CD4-positive, alpha-beta memory T cell (primary cell): ENCODE measurements around the gene SSH2. TPM values are rescaled to one million over a fixed set of nuclear protein-coding genes. Genes with fewer than 3 reads are reported as not detected.
A peak's percentile ranks its signal among the peaks of the same experiment; 100 is the strongest.

ENCODE experiments used
- CTCF ChIA-PET: fragments of 350-600 bp; sonication (Branson Sonifier 250); formaldehyde crosslinking; loops from one replicate; lab custom pipeline; 2021; ENCODE audit warnings: inconsistent platforms; ENCODE audit not compliant: partially characterized antibody; lab: Charles Lee
- POLR2A ChIA-PET: fragments of 350-600 bp; sonication (Branson Sonifier 250); formaldehyde crosslinking; loops from one replicate; lab custom pipeline; 2021; ENCODE audit not compliant: partially characterized antibody; lab: Charles Lee
- DNase-seq, 5 donors: peaks; one replicate each; pipeline versions ENCODE4 v3.0.0 to v3.0.0-alpha.2; 2020 to 2022; ENCODE audit warnings: mixed read lengths in 1 of 5
- H3K27ac ChIP-seq: one replicate; pipeline ENCODE4 v1.7.0; 2013; ENCODE audit warnings: low read depth, low read length
- H3K27me3 ChIP-seq: 2 replicates; pipeline ENCODE4 v1.7.0; 2013; ENCODE audit warnings: mild to moderate bottlenecking, low read length, moderate library complexity; ENCODE audit not compliant: insufficient read depth
- H3K36me3 ChIP-seq: 2 replicates; pipeline ENCODE4 v1.7.0; 2013; ENCODE audit warnings: mild to moderate bottlenecking, low read length, moderate library complexity; ENCODE audit not compliant: insufficient read depth
- H3K4me1 ChIP-seq: 2 replicates; pipeline ENCODE4 v1.7.0; 2013; ENCODE audit warnings: mild to moderate bottlenecking, low read length, moderate library complexity; ENCODE audit not compliant: insufficient read depth
- H3K4me3 ChIP-seq, 2 donors: one replicate each; pipeline ENCODE4 v1.7.0; 2013; ENCODE audit warnings: low read length in 2 of 2, mild to moderate bottlenecking in 1 of 2
- H3K9me3 ChIP-seq, 2 donors: one replicate each; pipeline ENCODE4 v1.7.0; 2013; ENCODE audit warnings: low read length in 2 of 2, control low read depth in 1 of 2; ENCODE audit not compliant: control insufficient read depth in 1 of 2
- H3K27ac Mint-ChIP-seq, 7 donors: one replicate each; pipeline ENCODE4 v1.8.0; 2020 to 2021; ENCODE audit warnings: mixed read lengths in 7 of 7, mild to moderate bottlenecking in 6 of 7, inconsistent platforms in 3 of 7, moderate library complexity in 3 of 7
- H3K27me3 Mint-ChIP-seq, 2 donors: one replicate each; pipeline ENCODE4 v1.8.0; 2020 to 2021; ENCODE audit warnings: mixed read lengths in 2 of 2
- H3K36me3 Mint-ChIP-seq, 2 donors: one replicate each; pipeline ENCODE4 v1.8.0; 2020 to 2021; ENCODE audit warnings: mixed read lengths in 2 of 2, inconsistent platforms in 1 of 2, mild to moderate bottlenecking in 1 of 2
- H3K4me1 Mint-ChIP-seq, 4 donors: one replicate each; pipeline ENCODE4 v1.8.0; 2020 to 2021; ENCODE audit warnings: mixed read lengths in 4 of 4, mild to moderate bottlenecking in 1 of 4
- H3K4me3 Mint-ChIP-seq, 8 donors: one replicate each; pipeline ENCODE4 v1.8.0; 2020 to 2021; ENCODE audit warnings: mixed read lengths in 8 of 8, mild to moderate bottlenecking in 7 of 8, moderate library complexity in 6 of 8, inconsistent platforms in 3 of 8
- H3K9me3 Mint-ChIP-seq, 8 donors: one replicate each; pipeline ENCODE4 v1.8.0; 2020 to 2021; ENCODE audit warnings: mixed read lengths in 8 of 8, mild to moderate bottlenecking in 5 of 8, inconsistent platforms in 3 of 8, moderate library complexity in 1 of 8
- intact Hi-C: fragments of 100-400 bp; cut with micrococcal nuclease; formaldehyde crosslinking; loops from one replicate; pipeline ENCODE4 v1.15.1; 2023
- polyA plus RNA-seq, 2 donors: library from polyadenylated mRNA; unstranded; fragments of 300-500 nt; fragmentation: Illumina TruSeq; gene quantifications; one replicate each; pipeline ENCODE4 v1.2.3, GENCODE V29; 2021
- total RNA-seq, 2 experiments: library from RNA; stranded (reverse); gene quantifications; one replicate each; pipeline ENCODE4 v1.2.3, GENCODE V29; 2021

The SSH2 gene
- total and polyA plus RNA-seq, 4 experiments from 2014 or later: 13.5 to 70.4 (median 54.2) TPM

DNA sequence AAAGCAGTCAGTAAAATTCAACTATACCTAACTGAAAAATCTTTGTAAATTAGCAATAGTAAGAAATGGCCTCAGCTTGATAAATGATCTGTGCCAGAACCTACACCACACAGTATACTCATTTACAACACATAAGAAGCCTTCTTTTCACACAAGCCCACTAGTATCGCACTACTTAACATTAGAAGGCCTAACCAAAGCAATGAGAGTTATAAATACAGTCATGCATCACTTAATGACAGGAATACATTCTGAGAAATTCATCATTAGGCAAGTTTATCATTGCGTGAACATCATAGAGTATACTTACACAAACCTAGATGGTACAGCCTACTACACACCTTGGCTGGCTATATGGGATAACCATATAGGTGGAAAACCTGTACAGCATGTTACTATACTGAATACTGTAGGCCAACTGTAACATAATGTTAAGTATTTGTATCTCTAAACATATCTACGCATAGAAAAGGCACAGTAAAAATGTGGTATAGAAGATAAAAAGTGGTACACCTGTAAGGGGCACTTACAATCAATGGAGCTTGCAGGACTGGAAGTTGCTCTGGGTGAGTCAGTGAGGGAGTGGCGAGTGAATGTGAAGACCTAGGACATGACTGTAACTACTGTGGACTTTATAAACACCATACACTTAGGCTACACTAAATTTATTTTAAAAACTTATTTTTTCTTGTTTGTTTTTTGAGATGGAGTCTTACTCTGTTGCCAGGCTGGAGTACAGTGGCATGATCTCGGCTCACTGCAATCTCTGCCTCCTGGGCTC lies 180.8 kb downstream of the SSH2 start:
- Histone ChIP-seq H3K4me3 (no peak overlapping the region), H3K27me3 (no peaks in the 10 kb centered on the region), H3K9me3 (no peaks in the 10 kb centered on the region), H3K27ac (no peak overlapping the region), H3K4me1 (peaks cover 40% of the 10 kb centered on the region), H3K36me3 (peaks cover 8% of the 10 kb centered on the region)
- ChIA-PET CTCF (no interaction called here), POLR2A (interaction anchor here (0.8 to 3.3 kb wide), 3 partner anchors 11 to 26 kb away, joined by 5 to 24 read pairs (median 10); no protein-coding TSS in a partner anchor)
- H3K27ac Mint-ChIP-seq: peak overlapping the region in 2 of 7 donors; percentile 23 to 80
- no peak for DNase-seq
- no peaks in the 10 kb centered on the region for H3K27me3 Mint-ChIP-seq
- H3K36me3 Mint-ChIP-seq: peaks cover 7 to 49% of the 10 kb centered on the region in 2 donors
- peaks cover 41 to 79% (median 58%) of the 10 kb centered on the region in 4 donors for H3K4me1 Mint-ChIP-seq
- no peaks in the 10 kb centered on the region for H3K9me3 Mint-ChIP-seq
- intact Hi-C loops: no loop called here
- H3K4me3 Mint-ChIP-seq: peak overlapping the region in 2 of 8 donors; percentile 13 to 34

DNA sequence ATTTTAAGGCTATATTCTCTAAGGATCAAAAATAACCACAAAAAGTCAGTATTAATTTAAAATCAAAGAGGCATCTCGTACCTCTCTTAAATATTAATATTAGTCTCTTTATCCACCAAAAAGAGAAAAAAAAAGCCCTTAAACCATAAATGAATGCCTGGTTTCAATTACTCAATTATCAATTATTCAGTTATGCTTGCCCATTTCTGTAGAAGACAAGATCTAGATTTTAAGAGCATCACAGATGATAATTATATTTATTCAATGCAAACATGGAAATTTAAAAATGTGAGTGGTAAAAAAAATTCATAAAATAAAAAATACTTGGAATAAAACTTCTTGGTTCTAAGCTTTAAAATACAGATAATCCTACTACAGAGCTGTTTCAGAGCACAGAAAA lies 181.6 kb downstream of the SSH2 start:
- Mint-ChIP-seq H3K36me3 (peaks cover 7 to 44% of the 10 kb centered on the region in 2 donors), H3K4me3 (peak overlapping the region in 1 of 8 donors; percentile 18), H3K27me3 (no peaks in the 10 kb centered on the region), H3K4me1 (peaks cover 38 to 80% (median 59%) of the 10 kb centered on the region in 4 donors), H3K9me3 (no peaks in the 10 kb centered on the region), H3K27ac (peak overlapping the region in 2 of 7 donors; percentile 4 to 22)
- H3K27me3 ChIP-seq: no peaks in the 10 kb centered on the region
- CTCF ChIA-PET: no interaction called here
- peaks cover 40% of the 10 kb centered on the region for H3K4me1 ChIP-seq
- intact Hi-C loops: no loop called here
- H3K36me3 ChIP-seq: peaks cover 8% of the 10 kb centered on the region
- no peaks in the 10 kb centered on the region for H3K9me3 ChIP-seq
- no peak for DNase-seq
- no peak overlapping the region for H3K4me3 ChIP-seq
- H3K27ac ChIP-seq: no peak overlapping the region
- POLR2A ChIA-PET: interaction anchor here (1.5 to 3.3 kb wide), 2 partner anchors 12 to 25 kb away, joined by 5 to 24 read pairs; no protein-coding TSS in a partner anchor

DNA sequence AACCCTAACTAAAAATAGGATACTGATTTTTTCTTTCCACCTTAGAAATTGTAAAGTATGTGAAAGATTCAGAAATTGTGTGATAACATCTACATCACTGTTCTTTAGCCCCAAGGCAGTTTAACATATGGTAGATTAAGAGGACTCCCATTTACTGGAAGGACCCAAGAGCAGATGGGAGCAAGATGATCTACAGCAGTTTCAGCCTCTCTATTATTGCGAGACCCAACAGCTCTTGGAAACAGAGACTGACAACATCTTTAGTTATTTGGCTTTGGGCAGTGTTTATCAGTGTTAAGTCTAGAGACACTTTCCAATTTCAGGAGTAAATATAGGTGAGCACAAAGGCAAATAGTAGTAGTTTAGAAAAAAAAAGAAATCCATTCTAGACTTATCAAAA lies 182.4 kb downstream of the SSH2 start:
- intact Hi-C loops: no loop called here
- DNase-seq: no peak
- H3K27ac ChIP-seq: no peak overlapping the region
- peak overlapping the region in 2 of 8 donors; percentile 8 to 29 for H3K4me3 Mint-ChIP-seq
- peaks cover 7 to 40% of the 10 kb centered on the region in 2 donors for H3K36me3 Mint-ChIP-seq
- peak overlapping the region in 5 of 7 donors; percentile 6 to 81 (median 57) for H3K27ac Mint-ChIP-seq
- no peaks in the 10 kb centered on the region for H3K9me3 Mint-ChIP-seq
- no peaks in the 10 kb centered on the region for H3K27me3 Mint-ChIP-seq
- H3K4me3 ChIP-seq: no peak overlapping the region
- ChIA-PET CTCF (interaction anchor here (0.9 kb wide), 2 partner anchors 13 to 32 kb away, joined by 3 to 4 read pairs; no protein-coding TSS in a partner anchor), POLR2A (interaction anchor here (0.8 to 3.3 kb wide), 3 partner anchors 13 to 24 kb away, joined by 3 to 24 read pairs (median 5); no protein-coding TSS in a partner anchor)
- H3K4me1 ChIP-seq: peaks cover 40% of the 10 kb centered on the region
- H3K36me3 ChIP-seq: peaks cover 2% of the 10 kb centered on the region
- peaks cover 41 to 83% (median 60%) of the 10 kb centered on the region in 4 donors for H3K4me1 Mint-ChIP-seq
- no peaks in the 10 kb centered on the region for H3K9me3 ChIP-seq
- no peaks in the 10 kb centered on the region for H3K27me3 ChIP-seq

DNA sequence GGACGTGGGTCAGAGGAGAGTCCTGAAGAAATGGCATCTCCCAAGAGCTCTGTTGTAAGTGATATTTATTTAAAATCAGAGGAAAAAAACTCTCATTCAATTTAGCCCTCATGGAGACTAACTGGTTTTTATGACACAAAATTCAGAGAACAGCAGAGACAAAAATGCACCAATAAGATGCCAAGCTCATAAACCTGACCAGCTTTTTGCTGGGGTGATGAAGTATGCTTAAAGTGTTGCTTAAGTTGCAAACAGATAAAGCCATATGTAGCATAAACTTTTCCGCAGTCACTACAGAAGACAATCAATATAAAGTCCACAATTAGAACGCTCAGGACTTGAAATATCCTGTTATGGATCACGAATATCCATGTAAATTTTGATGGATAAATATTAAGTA lies 183.4 kb downstream of the SSH2 start:
- Histone ChIP-seq H3K4me3 (no peak overlapping the region), H3K4me1 (peaks cover 37% of the 10 kb centered on the region), H3K27ac (no peak overlapping the region), H3K27me3 (no peaks in the 10 kb centered on the region), H3K36me3 (no peaks in the 10 kb centered on the region), H3K9me3 (no peaks in the 10 kb centered on the region)
- intact Hi-C loops: no loop called here
- no peaks in the 10 kb centered on the region for H3K27me3 Mint-ChIP-seq
- no peaks in the 10 kb centered on the region for H3K9me3 Mint-ChIP-seq
- H3K4me1 Mint-ChIP-seq: peaks cover 42 to 84% (median 62%) of the 10 kb centered on the region in 4 donors
- peaks cover 7 to 39% of the 10 kb centered on the region in 2 donors for H3K36me3 Mint-ChIP-seq
- no peak for DNase-seq
- ChIA-PET CTCF (interaction anchor here (0.7 to 0.9 kb wide), 2 partner anchors 24 to 81 kb away, joined by 3 to 4 read pairs; no protein-coding TSS in a partner anchor), POLR2A (interaction anchor here (0.6 to 3.3 kb wide), 2 partner anchors 14 to 253 kb away, joined by 3 to 24 read pairs; no protein-coding TSS in a partner anchor)
- no peak overlapping the region for H3K27ac Mint-ChIP-seq
- no peak overlapping the region for H3K4me3 Mint-ChIP-seq

DNA sequence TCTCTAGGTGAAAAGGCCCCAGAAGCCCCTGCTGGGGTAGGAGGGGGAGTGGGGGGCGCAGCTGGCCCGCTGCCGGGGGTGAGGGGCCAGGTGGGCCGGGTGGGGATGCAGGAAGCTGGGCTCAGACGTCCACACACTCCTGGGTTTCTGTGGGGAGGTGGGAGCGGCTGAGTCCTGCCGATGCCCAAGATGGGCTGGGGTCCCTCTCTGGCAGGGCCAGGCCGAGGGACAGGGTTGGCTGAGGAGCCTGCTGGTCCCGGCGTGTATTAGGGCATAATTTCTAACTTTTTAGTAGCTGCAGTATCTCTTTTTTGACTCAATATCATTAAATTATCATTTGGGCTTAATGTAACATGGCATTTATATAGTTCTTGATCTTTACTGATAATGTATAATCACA lies 185.9 kb downstream of the SSH2 start:
- no peak overlapping the region for H3K4me3 ChIP-seq
- Mint-ChIP-seq H3K36me3 (peaks cover 0 to 32% of the 10 kb centered on the region in 2 donors), H3K27ac (peak overlapping the region in 3 of 7 donors; percentile 22 to 75 (median 51)), H3K4me1 (peaks cover 50 to 91% (median 70%) of the 10 kb centered on the region in 4 donors), H3K27me3 (no peaks in the 10 kb centered on the region), H3K4me3 (no peak overlapping the region), H3K9me3 (no peaks in the 10 kb centered on the region)
- no peak for DNase-seq
- ChIA-PET POLR2A (interaction anchor here (1.2 kb wide), 3 partner anchors 12 to 38 kb away, joined by 3 to 4 read pairs (median 4); no protein-coding TSS in a partner anchor), CTCF (interaction anchor here (0.7 kb wide), 1 partner anchor 45 kb away, joined by 3 read pairs; no protein-coding TSS in a partner anchor)
- no peak overlapping the region for H3K27ac ChIP-seq
- H3K36me3 ChIP-seq: peaks cover 6% of the 10 kb centered on the region
- intact Hi-C loops: loop anchor here (5.0 kb wide), 1 partner anchor 48 kb away; no protein-coding TSS in a partner anchor
- H3K9me3 ChIP-seq: no peaks in the 10 kb centered on the region
- no peaks in the 10 kb centered on the region for H3K27me3 ChIP-seq
- peaks cover 54% of the 10 kb centered on the region for H3K4me1 ChIP-seq

DNA sequence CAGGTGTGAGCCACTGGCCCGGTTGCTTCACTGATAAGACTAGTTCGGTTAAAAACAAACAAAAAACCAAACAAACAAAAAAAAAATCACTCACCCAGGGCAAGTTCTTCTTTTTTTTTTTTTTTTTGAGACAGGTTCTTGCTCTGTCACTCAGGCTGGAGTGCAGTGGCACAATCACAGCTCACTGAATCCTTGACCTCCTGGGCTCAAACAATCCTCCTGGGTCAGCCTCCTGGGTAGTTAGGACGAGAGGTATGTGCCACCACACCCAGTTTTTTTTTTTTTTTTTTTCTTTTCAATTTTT lies 187.9 kb downstream of the SSH2 start:
- H3K4me1 ChIP-seq: peaks cover 35% of the 10 kb centered on the region
- ChIA-PET CTCF (interaction anchor here (0.8 kb wide), 1 partner anchor 125 kb away, joined by 3 read pairs; no protein-coding TSS in a partner anchor), POLR2A (interaction anchor here (1.3 kb wide), 1 partner anchor 36 kb away, joined by 3 read pairs; no protein-coding TSS in a partner anchor)
- H3K27me3 Mint-ChIP-seq: no peaks in the 10 kb centered on the region
- peaks cover 6% of the 10 kb centered on the region for H3K36me3 ChIP-seq
- no peak overlapping the region for H3K27ac ChIP-seq
- H3K36me3 Mint-ChIP-seq: peaks cover 0 to 22% of the 10 kb centered on the region in 2 donors
- H3K9me3 Mint-ChIP-seq: no peaks in the 10 kb centered on the region
- no peaks in the 10 kb centered on the region for H3K9me3 ChIP-seq
- no peak for DNase-seq
- H3K27me3 ChIP-seq: no peaks in the 10 kb centered on the region
- H3K27ac Mint-ChIP-seq: peak overlapping the region in 4 of 7 donors; percentile 12 to 77 (median 54)
- H3K4me3 Mint-ChIP-seq: peak overlapping the region in 2 of 8 donors; percentile 17 to 33
- H3K4me3 ChIP-seq: no peak overlapping the region
- H3K4me1 Mint-ChIP-seq: peaks cover 37 to 73% (median 55%) of the 10 kb centered on the region in 4 donors
- intact Hi-C loops: loop anchor here (5.0 kb wide), 1 partner anchor 50 kb away; no protein-coding TSS in a partner anchor
